Measurements from ENCODE around the gene CCDC92.

- TF ChIP-seq CTCF (IDR thresholded peaks at IDR 0.05) (no peak), EP300 (IDR thresholded peaks at IDR 0.05) (no peak)
Observed at GRCh38 chr12:124021007-124021406, 48.4 kb upstream of the CCDC92 start.

Measured in suprapubic skin (tissue), 3 donors.